ENCODE data around the gene RMC1.

The RMC1 gene

DNA sequence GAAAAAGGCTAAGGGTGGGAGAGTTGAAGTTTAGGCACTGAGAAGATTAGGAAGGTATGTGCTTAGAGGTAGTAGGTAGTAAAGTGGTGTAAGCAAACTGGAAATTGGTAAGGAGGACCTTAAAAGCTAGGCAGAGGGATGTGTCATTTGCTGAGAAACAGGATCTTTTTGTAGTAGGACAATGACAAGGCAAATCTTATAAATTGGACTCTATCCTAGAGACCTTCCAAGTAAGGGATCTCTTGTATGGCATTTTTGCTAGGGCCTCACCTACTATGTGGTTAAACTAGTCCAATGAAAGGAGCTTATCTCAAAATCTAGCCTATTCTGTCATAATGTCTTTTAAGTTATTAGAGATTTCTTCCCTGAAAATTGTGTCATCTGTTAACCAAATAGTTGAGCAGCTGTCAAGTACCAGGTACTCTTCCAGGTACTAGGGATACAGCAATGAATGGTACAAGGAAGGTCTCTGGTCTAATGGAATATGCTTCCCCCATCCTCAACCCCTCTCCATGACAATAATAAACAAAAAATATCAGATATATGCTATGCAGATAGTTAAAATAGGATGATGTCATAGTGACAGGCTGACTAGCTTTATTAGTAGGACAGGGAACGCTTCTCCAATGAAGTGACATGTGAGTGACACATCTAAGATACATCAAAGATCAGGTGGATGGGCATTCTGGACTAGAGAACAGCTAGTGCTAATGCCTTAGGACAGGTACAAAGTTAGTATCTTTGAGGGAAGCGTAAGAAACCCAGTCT is 32.5 kb upstream of the RMC1 start:
- Histone ChIP-seq H2AK5ac (ENCODE audit: low read length) (no peak overlapping the region), H4K8ac (ENCODE audit: low read depth, low read length) (no peak overlapping the region), H3K79me2 (ENCODE audit: control insufficient read depth, insufficient read depth, low read length, poor library complexity) (no peaks in the 10 kb centered on the region), H3K36me3 (ENCODE audit: control insufficient read depth in 1 of 2, insufficient read depth in 2 of 2, low read length in 2 of 2) (peaks cover 28 to 42% of the 10 kb centered on the region in 2 experiments), H2AFZ (ENCODE audit: insufficient read depth, low read length, poor library complexity) (no peak overlapping the region), H3K4me1 (ENCODE audit: control insufficient read depth in 1 of 2, insufficient read depth in 2 of 2, low read length in 2 of 2) (no peaks in the 10 kb centered on the region), H3K79me1 (ENCODE audit: low read length) (no peaks in the 10 kb centered on the region), H2BK5ac (ENCODE audit: low read depth, low read length, poor library complexity) (no peak overlapping the region), H2BK120ac (ENCODE audit: insufficient read depth, low read length, poor library complexity) (no peak overlapping the region), H3K4ac (ENCODE audit: low read depth, low read length) (no peak overlapping the region), H3K4me3 (ENCODE audit: low read depth, low read length) (no peak overlapping the region), H3K14ac (ENCODE audit: low read length) (no peak overlapping the region), H4K91ac (ENCODE audit: low read depth, low read length) (no peak overlapping the region), H2BK12ac (ENCODE audit: low read length) (no peak overlapping the region), H3K18ac (ENCODE audit: low read length) (no peak overlapping the region), H3K9ac (ENCODE audit: low read length) (no peak overlapping the region), H3K27me3 (ENCODE audit: insufficient read depth, low read length) (no peaks in the 10 kb centered on the region), H3K27ac (ENCODE audit: low read depth, low read length) (no peak overlapping the region), H3K9me3 (ENCODE audit: insufficient read depth, low read depth, low read length) (no peaks in the 10 kb centered on the region), H3K4me2 (ENCODE audit: low read length) (no peak overlapping the region), H4K12ac (ENCODE audit: low read depth, low read length) (no peak overlapping the region), H3K23ac (ENCODE audit: low read length) (no peak overlapping the region)
- DNase-seq = no peak
- no CpG with 5 or more reads among the region's 2 CpGs for WGBS (ENCODE audit: extremely low coverage, insufficient coverage, insufficient read length)

DNA sequence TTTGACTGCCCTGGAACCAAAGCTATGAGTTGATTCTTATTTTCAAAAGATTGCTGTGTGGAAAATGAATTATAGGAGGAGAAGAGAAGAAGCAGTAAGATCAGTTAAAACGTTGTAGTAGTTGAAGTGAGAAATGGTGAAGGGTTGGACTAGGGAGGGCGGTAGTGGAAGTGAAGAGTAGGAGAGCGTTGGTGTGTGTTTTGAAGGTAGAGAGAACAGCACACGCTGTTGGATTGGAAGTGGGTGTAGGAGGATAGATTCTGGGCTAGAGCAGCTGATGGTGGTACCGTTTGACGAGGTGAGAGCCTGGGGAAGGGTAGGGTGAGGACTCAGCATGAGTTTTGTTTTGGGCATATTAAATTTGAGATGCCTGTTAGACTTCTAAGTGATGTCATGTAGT is 31.8 kb upstream of the RMC1 start:
- H3K79me2 ChIP-seq (ENCODE audit: control insufficient read depth, insufficient read depth, low read length, poor library complexity) = no peaks in the 10 kb centered on the region
- H4K8ac ChIP-seq (ENCODE audit: low read depth, low read length) = no peak overlapping the region
- H2BK12ac ChIP-seq (ENCODE audit: low read length) = no peak overlapping the region
- H4K12ac ChIP-seq (ENCODE audit: low read depth, low read length) = no peak overlapping the region
- H3K79me1 ChIP-seq (ENCODE audit: low read length) = no peaks in the 10 kb centered on the region
- H2AK5ac ChIP-seq (ENCODE audit: low read length) = no peak overlapping the region
- H3K23ac ChIP-seq (ENCODE audit: low read length) = no peak overlapping the region
- no peak overlapping the region for H2BK120ac ChIP-seq (ENCODE audit: insufficient read depth, low read length, poor library complexity)
- H3K27me3 ChIP-seq (ENCODE audit: insufficient read depth, low read length) = no peaks in the 10 kb centered on the region
- DNase-seq = no peak
- H3K4ac ChIP-seq (ENCODE audit: low read depth, low read length) = no peak overlapping the region
- H3K18ac ChIP-seq (ENCODE audit: low read length) = no peak overlapping the region
- no peak overlapping the region for H2BK5ac ChIP-seq (ENCODE audit: low read depth, low read length, poor library complexity)
- no peak overlapping the region for H3K4me3 ChIP-seq (ENCODE audit: low read depth, low read length)
- H3K14ac ChIP-seq (ENCODE audit: low read length) = no peak overlapping the region
- peaks cover 28 to 43% of the 10 kb centered on the region in 2 experiments for H3K36me3 ChIP-seq (ENCODE audit: control insufficient read depth in 1 of 2, insufficient read depth in 2 of 2, low read length in 2 of 2)
- no peak overlapping the region for H4K91ac ChIP-seq (ENCODE audit: low read depth, low read length)
- H2AFZ ChIP-seq (ENCODE audit: insufficient read depth, low read length, poor library complexity) = no peak overlapping the region
- H3K27ac ChIP-seq (ENCODE audit: low read depth, low read length) = no peak overlapping the region
- 100% methylated on average over 3 of the region's 6 CpGs for WGBS (ENCODE audit: extremely low coverage, insufficient coverage, insufficient read length)
- H3K9ac ChIP-seq (ENCODE audit: low read length) = no peak overlapping the region
- H3K9me3 ChIP-seq (ENCODE audit: insufficient read depth, low read depth, low read length) = no peaks in the 10 kb centered on the region
- H3K4me1 ChIP-seq (ENCODE audit: control insufficient read depth in 1 of 2, insufficient read depth in 2 of 2, low read length in 2 of 2) = no peaks in the 10 kb centered on the region
- no peak overlapping the region for H3K4me2 ChIP-seq (ENCODE audit: low read length)

DNA sequence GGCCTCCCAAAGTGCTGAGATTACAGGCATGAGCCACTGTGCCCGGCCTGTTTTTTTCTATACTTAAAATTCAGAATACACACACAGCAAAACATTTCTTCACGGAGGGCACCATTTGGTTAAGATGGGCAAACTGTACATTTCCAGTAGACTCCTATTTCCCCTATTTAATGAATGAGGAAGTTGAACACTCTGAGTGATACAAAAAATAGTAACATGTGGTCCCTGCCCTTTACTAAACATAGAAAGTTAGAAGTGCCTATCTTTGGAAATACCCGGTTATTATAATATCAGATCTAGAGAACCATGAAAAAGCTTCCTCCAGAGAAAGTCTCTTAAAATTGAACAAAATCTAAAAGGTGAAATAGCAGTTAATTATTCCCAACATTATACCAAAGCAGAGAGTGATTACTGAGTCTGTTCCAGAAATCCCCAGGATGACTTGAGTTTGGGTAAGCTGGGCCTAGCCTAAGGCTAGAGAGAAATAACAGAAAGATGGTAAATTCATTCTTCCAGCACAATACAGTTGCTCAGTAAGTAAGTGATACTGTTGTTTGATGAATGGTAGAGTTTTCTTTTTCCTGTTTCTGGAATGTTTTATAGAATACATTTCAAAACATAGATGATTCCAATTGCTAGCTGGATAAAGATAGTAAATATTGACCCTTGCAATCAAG is 23.3 kb upstream of the RMC1 start:
- H2BK12ac ChIP-seq (ENCODE audit: low read length) = no peak overlapping the region
- H3K14ac ChIP-seq (ENCODE audit: low read length) = no peak overlapping the region
- H3K4me2 ChIP-seq (ENCODE audit: low read length) = no peak overlapping the region
- H3K27ac ChIP-seq (ENCODE audit: low read depth, low read length) = no peak overlapping the region
- DNase-seq = no peak
- no peak overlapping the region for H3K4me3 ChIP-seq (ENCODE audit: low read depth, low read length)
- no peaks in the 10 kb centered on the region for H3K9me3 ChIP-seq (ENCODE audit: insufficient read depth, low read depth, low read length)
- no peak overlapping the region for H3K23ac ChIP-seq (ENCODE audit: low read length)
- no peaks in the 10 kb centered on the region for H3K4me1 ChIP-seq (ENCODE audit: control insufficient read depth in 1 of 2, insufficient read depth in 2 of 2, low read length in 2 of 2)
- H2AFZ ChIP-seq (ENCODE audit: insufficient read depth, low read length, poor library complexity) = no peak overlapping the region
- WGBS (ENCODE audit: extremely low coverage, insufficient coverage, insufficient read length) = no CpG with 5 or more reads among the region's 3 CpGs
- H4K12ac ChIP-seq (ENCODE audit: low read depth, low read length) = no peak overlapping the region
- no peak overlapping the region for H4K91ac ChIP-seq (ENCODE audit: low read depth, low read length)
- H3K4ac ChIP-seq (ENCODE audit: low read depth, low read length) = no peak overlapping the region
- no peak overlapping the region for H4K8ac ChIP-seq (ENCODE audit: low read depth, low read length)
- H3K79me1 ChIP-seq (ENCODE audit: low read length) = no peaks in the 10 kb centered on the region
- no peak overlapping the region for H2AK5ac ChIP-seq (ENCODE audit: low read length)
- H3K18ac ChIP-seq (ENCODE audit: low read length) = no peak overlapping the region
- H3K9ac ChIP-seq (ENCODE audit: low read length) = no peak overlapping the region
- H3K27me3 ChIP-seq (ENCODE audit: insufficient read depth, low read length) = no peaks in the 10 kb centered on the region
- no peak overlapping the region for H2BK120ac ChIP-seq (ENCODE audit: insufficient read depth, low read length, poor library complexity)
- H3K36me3 ChIP-seq (ENCODE audit: control insufficient read depth in 1 of 2, insufficient read depth in 2 of 2, low read length in 2 of 2) = peaks cover 25 to 46% of the 10 kb centered on the region in 2 experiments
- H3K79me2 ChIP-seq (ENCODE audit: control insufficient read depth, insufficient read depth, low read length, poor library complexity) = no peaks in the 10 kb centered on the region
- no peak overlapping the region for H2BK5ac ChIP-seq (ENCODE audit: low read depth, low read length, poor library complexity)

DNA sequence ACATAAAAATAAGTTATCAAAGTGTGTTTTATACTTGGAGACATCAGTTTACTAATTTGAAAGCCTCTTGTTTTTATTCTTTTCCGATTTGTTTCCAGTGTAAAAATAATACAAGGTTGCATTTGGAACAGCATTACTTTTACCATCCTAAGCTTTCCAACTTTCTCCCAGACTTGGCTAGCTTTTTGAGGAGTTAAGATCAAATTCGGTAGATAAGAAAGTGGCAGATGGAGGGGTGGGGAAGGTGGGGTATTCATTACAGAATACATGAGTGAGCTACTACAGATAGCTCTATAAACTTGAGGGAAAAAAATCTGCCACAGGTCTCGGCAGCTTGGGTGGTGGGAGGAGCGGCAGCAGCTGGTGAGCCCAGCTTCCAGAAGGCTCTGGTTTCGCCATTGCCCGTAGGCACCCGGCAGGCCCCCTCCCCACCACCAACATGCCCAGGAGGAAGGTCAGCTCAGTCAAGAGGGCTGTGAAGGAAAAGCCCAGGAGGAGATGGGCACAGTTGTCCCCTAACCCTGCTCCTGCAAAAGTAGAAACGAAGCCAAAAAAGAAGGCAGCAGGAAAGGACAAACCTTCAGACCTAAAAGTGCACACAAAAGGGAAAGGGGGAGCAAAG is 18.6 kb upstream of the RMC1 start:
- H3K9ac ChIP-seq (ENCODE audit: low read length) = no peak overlapping the region
- peaks cover 7 to 16% of the 10 kb centered on the region in 2 experiments for H3K36me3 ChIP-seq (ENCODE audit: control insufficient read depth in 1 of 2, insufficient read depth in 2 of 2, low read length in 2 of 2)

More for the DNA sequence above, 18.6 kb upstream of the RMC1 start:
- Histone ChIP-seq H3K4me3 (ENCODE audit: low read depth, low read length) (no peak overlapping the region), H3K14ac (ENCODE audit: low read length) (no peak overlapping the region), H3K4me1 (ENCODE audit: control insufficient read depth in 1 of 2, insufficient read depth in 2 of 2, low read length in 2 of 2) (no peaks in the 10 kb centered on the region), H4K12ac (ENCODE audit: low read depth, low read length) (no peak overlapping the region), H4K8ac (ENCODE audit: low read depth, low read length) (no peak overlapping the region), H3K79me2 (ENCODE audit: control insufficient read depth, insufficient read depth, low read length, poor library complexity) (no peaks in the 10 kb centered on the region), H2AK5ac (ENCODE audit: low read length) (no peak overlapping the region), H2AFZ (ENCODE audit: insufficient read depth, low read length, poor library complexity) (no peak overlapping the region), H3K4ac (ENCODE audit: low read depth, low read length) (no peak overlapping the region), H3K27ac (ENCODE audit: low read depth, low read length) (no peak overlapping the region), H2BK5ac (ENCODE audit: low read depth, low read length, poor library complexity) (no peak overlapping the region), H3K27me3 (ENCODE audit: insufficient read depth, low read length) (no peaks in the 10 kb centered on the region), H2BK120ac (ENCODE audit: insufficient read depth, low read length, poor library complexity) (no peak overlapping the region), H3K23ac (ENCODE audit: low read length) (no peak overlapping the region), H3K79me1 (ENCODE audit: low read length) (no peaks in the 10 kb centered on the region), H3K9me3 (ENCODE audit: insufficient read depth, low read depth, low read length) (no peaks in the 10 kb centered on the region), H3K18ac (ENCODE audit: low read length) (no peak overlapping the region), H3K4me2 (ENCODE audit: low read length) (no peak overlapping the region), H4K91ac (ENCODE audit: low read depth, low read length) (no peak overlapping the region), H2BK12ac (ENCODE audit: low read length) (no peak overlapping the region)
- WGBS (ENCODE audit: extremely low coverage, insufficient coverage, insufficient read length) = no CpG with 5 or more reads among the region's 8 CpGs
- DNase-seq = no peak
